ENCODE measurements around the gene SIDT2.
"Not testable (repeated sequence)": the region's sequence is repeated elsewhere in the genome, so short reads cannot be mapped to it uniquely, and the experiment has no call there.

The SIDT2 gene

GRCh38 chr11:117204283-117205080 is 25.9 kb downstream of the SIDT2 start:
- DNase-seq (ENCODE audit: low spot score): no peak

GRCh38 chr11:117205211-117205818 is 26.8 kb downstream of the SIDT2 start:
- DNase-seq (ENCODE audit: low spot score): no peak

- not testable (repeated sequence) for DNase-seq (ENCODE audit: low spot score)
These were observed 27.6 kb downstream of the SIDT2 start for GRCh38 chr11:117206111-117206510.

GRCh38 chr11:117206859-117207258 is 28.3 kb downstream of the SIDT2 start:
- DNase-seq (ENCODE audit: low spot score): not testable (repeated sequence)

- DNase-seq (ENCODE audit: low spot score): not testable (repeated sequence)
These were observed 28.9 kb downstream of the SIDT2 start for GRCh38 chr11:117207481-117207880.

GRCh38 chr11:117208710-117209109 is 30.2 kb downstream of the SIDT2 start:
- DNase-seq (ENCODE audit: low spot score): not testable (repeated sequence)

- DNase-seq (ENCODE audit: low spot score): not testable (repeated sequence)
These were observed 31.0 kb downstream of the SIDT2 start for GRCh38 chr11:117209351-117210125.

GRCh38 chr11:117210620-117211019 is 32.1 kb downstream of the SIDT2 start:
- no peak for DNase-seq (ENCODE audit: low spot score)

- no peak for DNase-seq (ENCODE audit: low spot score)
These were observed 34.3 kb downstream of the SIDT2 start for GRCh38 chr11:117212697-117213355.

- no peak for DNase-seq (ENCODE audit: low spot score)
These were observed 36.0 kb downstream of the SIDT2 start for GRCh38 chr11:117214404-117215110.

- no peak for DNase-seq (ENCODE audit: low spot score)
These were observed 38.9 kb downstream of the SIDT2 start for GRCh38 chr11:117217141-117218084.

GRCh38 chr11:117218133-117218915 is 39.8 kb downstream of the SIDT2 start:
- DNase-seq (ENCODE audit: low spot score): no peak

GRCh38 chr11:117219001-117219400 is 40.5 kb downstream of the SIDT2 start:
- no peak for DNase-seq (ENCODE audit: low spot score)

- no peak for DNase-seq (ENCODE audit: low spot score)
These were observed 40.9 kb downstream of the SIDT2 start for GRCh38 chr11:117219455-117219854.

GRCh38 chr11:117219995-117220394 is 41.5 kb downstream of the SIDT2 start:
- DNase-seq (ENCODE audit: low spot score): no peak

- no peak for DNase-seq (ENCODE audit: low spot score)
These were observed 42.0 kb downstream of the SIDT2 start for GRCh38 chr11:117220568-117220967.

GRCh38 chr11:117220999-117221774 is 42.6 kb downstream of the SIDT2 start:
- DNase-seq (ENCODE audit: low spot score): no peak

GRCh38 chr11:117221775-117222517 is 43.4 kb downstream of the SIDT2 start:
- no peak for DNase-seq (ENCODE audit: low spot score)

Measured in AG08395 (cell line).